Activated T-cell treated with anti-CD3 and anti-CD28 coated beads, Interleukin-2, amount 50 U/mL, for 24 hours (primary cell): ENCODE results near the gene TULP4.
"Not testable (repeated sequence)": the region's sequence is repeated elsewhere in the genome, so short reads cannot be mapped to it uniquely, and the experiment has no call there.

Experiments
- DNase-seq: peaks from one replicate; pipeline ENCODE4 v3.0.0-alpha.2; 2020
- H3K27ac Mint-ChIP-seq: 2 replicates; pipeline ENCODE4 v1.8.0; 2020; ENCODE audit warnings: mild to moderate bottlenecking, mixed read lengths
- H3K27me3 Mint-ChIP-seq: 2 replicates; pipeline ENCODE4 v1.8.0; 2020; ENCODE audit warnings: mixed read lengths
- H3K36me3 Mint-ChIP-seq: 2 replicates; pipeline ENCODE4 v1.8.0; 2020; ENCODE audit warnings: low read depth, mixed read lengths
- H3K4me1 Mint-ChIP-seq: 2 replicates; pipeline ENCODE4 v1.8.0; 2020; ENCODE audit warnings: low read depth, mixed read lengths
- H3K4me3 Mint-ChIP-seq: 2 replicates; pipeline ENCODE4 v1.8.0; 2020; ENCODE audit warnings: mild to moderate bottlenecking, moderate library complexity, mixed read lengths
- H3K9me3 Mint-ChIP-seq: 2 replicates; pipeline ENCODE4 v1.8.0; 2020; ENCODE audit warnings: mixed read lengths

The TULP4 gene

DNA sequence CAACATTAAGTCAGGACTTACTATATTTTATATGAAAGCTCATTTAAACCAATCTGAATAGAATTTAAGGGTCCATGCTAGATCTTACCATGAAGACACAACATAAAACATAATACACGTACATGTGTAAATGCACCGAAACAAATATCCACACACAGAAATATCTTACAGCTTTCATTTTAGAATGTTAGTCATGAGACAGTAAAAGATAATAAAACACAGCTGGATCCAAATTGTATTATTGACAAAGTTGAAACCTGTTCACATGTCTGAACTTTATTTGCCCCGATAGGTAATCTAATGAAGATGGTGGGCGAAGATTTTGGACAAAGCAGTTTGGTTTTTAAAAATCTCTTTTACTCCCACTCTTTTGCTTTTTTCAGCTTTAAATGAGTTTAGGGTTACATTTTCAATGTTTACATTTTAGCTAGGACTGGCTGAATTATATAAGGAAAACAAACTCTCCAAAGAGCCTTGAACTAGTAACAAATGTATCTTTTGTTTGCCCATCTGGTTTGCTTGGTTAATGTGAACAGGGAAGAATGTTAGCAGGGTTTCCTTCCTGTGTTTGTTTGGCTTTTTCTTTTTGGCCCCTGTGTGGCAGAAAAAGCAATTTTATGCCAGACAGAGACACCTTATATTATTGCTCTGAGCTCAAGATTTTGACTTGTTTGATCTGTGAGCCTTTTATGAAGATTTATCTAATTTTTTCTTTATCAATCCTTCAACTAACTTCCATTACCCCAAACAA is 242.5 kb downstream of the TULP4 start:
- Mint-ChIP-seq H3K4me3 (no peak overlapping the region), H3K4me1 (peaks cover 6% of the 10 kb centered on the region), H3K9me3 (no peaks in the 10 kb centered on the region), H3K27ac (no peak overlapping the region), H3K27me3 (no peaks in the 10 kb centered on the region), H3K36me3 (no peaks in the 10 kb centered on the region)
- no peak for DNase-seq

DNA sequence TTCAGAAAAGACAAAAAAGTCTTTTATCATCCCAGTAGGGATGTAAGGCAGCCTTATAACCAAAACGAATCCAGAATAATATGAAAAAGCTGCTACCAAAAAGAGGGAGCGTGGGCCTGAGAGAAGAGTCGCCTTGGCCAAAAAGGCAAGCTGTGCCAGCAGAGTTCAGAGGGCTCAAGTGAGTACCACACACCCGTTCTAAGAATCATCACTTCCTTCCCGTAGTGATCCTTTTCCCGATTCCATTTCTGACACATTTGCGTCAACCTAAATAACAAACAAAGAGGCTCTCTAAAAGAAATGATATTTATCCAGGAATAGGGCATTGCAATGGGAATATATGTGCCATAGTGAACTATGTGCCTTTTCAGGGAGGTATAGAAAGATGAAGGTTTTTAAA is 243.8 kb downstream of the TULP4 start:
- no peak overlapping the region for H3K4me3 Mint-ChIP-seq
- DNase-seq, result no peak

DNA sequence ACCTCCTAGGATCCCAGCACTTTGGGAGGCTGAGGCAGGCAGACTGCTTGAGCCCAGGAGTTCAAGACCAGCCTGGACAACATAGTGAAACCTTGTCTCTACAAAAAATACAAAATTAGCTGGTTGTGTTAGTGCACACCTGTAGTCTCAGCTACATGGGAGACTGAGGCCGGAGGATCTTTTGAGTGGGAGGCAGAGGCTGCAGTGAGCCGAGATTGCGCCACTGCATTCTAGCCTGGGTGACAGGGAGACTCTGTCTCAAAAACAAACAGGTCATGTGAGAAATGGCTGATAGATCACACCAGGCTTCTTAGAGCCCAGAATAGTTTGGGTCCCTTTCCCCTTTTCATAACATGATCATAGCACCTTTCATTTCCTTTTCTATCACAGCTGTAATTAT is 244.8 kb downstream of the TULP4 start:
- DNase-seq, H3K4me3 Mint-ChIP-seq, H3K9me3 Mint-ChIP-seq, H3K27ac Mint-ChIP-seq, H3K27me3 Mint-ChIP-seq: not testable (repeated sequence)
- H3K36me3 Mint-ChIP-seq, result peaks cover 15% of the 10 kb centered on the region
- H3K4me1 Mint-ChIP-seq, result peaks cover 21% of the 10 kb centered on the region

More for the DNA sequence above, 243.8 kb downstream of the TULP4 start:
- Mint-ChIP-seq H3K36me3 (peaks cover 5% of the 10 kb centered on the region), H3K4me1 (peaks cover 11% of the 10 kb centered on the region), H3K9me3 (no peaks in the 10 kb centered on the region), H3K27ac (no peak overlapping the region), H3K27me3 (no peaks in the 10 kb centered on the region)

DNA sequence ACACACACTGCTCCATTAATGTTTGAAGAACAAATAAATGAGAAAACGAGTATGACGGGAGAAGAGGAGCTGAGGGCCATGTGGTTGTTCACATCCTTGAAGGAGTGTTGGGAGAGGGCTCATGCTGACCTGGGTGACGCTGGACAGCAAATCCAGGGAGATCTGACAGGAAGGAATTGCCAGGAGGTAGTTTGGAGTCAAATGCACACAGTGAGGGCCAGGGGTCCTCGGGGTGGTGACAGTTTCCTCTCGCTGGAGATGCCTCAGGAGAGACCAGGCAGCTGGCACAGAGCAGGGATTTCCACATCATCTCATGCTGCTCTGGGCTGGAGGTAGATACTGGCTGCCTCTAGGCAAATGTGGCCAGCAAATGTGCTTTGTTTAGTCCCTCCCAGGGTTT is 245.7 kb downstream of the TULP4 start:
- no peaks in the 10 kb centered on the region for H3K9me3 Mint-ChIP-seq

GRCh38 chr6:158558415-158559306 is 246.4 kb downstream of the TULP4 start:
- DNase-seq, result no peak
- peak overlapping the region; percentile 77 for H3K27ac Mint-ChIP-seq
- H3K9me3 Mint-ChIP-seq, result no peaks in the 10 kb centered on the region
- H3K4me1 Mint-ChIP-seq, result peaks cover 33% of the 10 kb centered on the region
- H3K27me3 Mint-ChIP-seq, result no peaks in the 10 kb centered on the region
- peaks cover 26% of the 10 kb centered on the region for H3K36me3 Mint-ChIP-seq
- peak overlapping the region; percentile 96 for H3K4me3 Mint-ChIP-seq

More for the DNA sequence above, 245.7 kb downstream of the TULP4 start:
- Mint-ChIP-seq H3K27ac (no peak overlapping the region), H3K4me1 (peaks cover 29% of the 10 kb centered on the region), H3K4me3 (no peak overlapping the region), H3K36me3 (peaks cover 23% of the 10 kb centered on the region), H3K27me3 (no peaks in the 10 kb centered on the region)
- DNase-seq, result no peak

DNA sequence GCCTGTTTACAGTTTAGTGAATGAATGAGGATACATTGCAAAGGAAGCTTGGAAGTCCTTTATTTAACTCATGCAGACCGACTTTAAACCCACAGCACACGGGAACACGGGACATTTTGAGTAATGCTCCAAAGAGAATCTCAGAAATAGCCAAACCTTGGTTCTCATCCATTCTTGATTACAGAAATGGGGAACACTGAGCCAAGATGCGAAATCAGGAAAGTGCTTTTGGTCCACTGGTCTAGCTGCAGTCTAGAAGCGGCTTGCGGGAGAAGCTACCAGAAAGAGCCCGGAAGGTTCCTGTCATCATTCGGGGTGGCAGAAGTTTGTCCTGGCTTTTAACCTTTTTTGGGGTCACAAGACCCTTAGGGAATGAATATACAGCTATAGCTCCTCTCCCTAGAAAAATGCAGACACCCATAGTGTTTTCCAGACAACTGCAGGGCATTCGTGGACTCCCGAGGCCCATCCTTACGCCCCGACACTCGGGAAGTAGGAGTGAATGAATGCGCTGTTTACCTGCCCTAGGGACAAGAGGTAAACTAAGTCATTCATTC is 247.2 kb downstream of the TULP4 start:
- Mint-ChIP-seq H3K27me3 (no peaks in the 10 kb centered on the region), H3K36me3 (peaks cover 31% of the 10 kb centered on the region), H3K9me3 (no peaks in the 10 kb centered on the region), H3K4me3 (peak overlapping the region; percentile 96), H3K27ac (peak overlapping the region; percentile 77), H3K4me1 (peaks cover 40% of the 10 kb centered on the region)
- DNase-seq, result no peak

- Mint-ChIP-seq H3K4me1 (peaks cover 48% of the 10 kb centered on the region), H3K4me3 (peak within 1 kb of the TSS; percentile 96), H3K9me3 (no peaks in the 10 kb centered on the region), H3K27me3 (no peaks in the 10 kb centered on the region), H3K36me3 (peaks cover 35% of the 10 kb centered on the region), H3K27ac (peak within 1 kb of the TSS; percentile 94)
- DNase-seq, result peak; percentile 91
Observed at GRCh38 chr6:158559895-158560835, 247.9 kb downstream of the TULP4 start, which contains the start of gene TMEM181. Gene TMEM181, plus strand, starts transcription at chr6:158560091. Its CDS starts 134 bp downstream, at chr6:158560225.

GRCh38 chr6:158560836-158561320 is 248.6 kb downstream of the TULP4 start:
- Mint-ChIP-seq H3K4me3 (peak overlapping the region; percentile 96), H3K27me3 (no peaks in the 10 kb centered on the region), H3K4me1 (peaks cover 53% of the 10 kb centered on the region), H3K27ac (peak overlapping the region; percentile 94), H3K36me3 (peaks cover 36% of the 10 kb centered on the region), H3K9me3 (no peaks in the 10 kb centered on the region)
- DNase-seq, result peak; percentile 55
